ENCODE data around the gene TWNK.
A peak's percentile ranks its signal among the peaks of the same experiment; 100 is the strongest.

The TWNK gene

GRCh38 chr10:100989088-100989487, 1.7 kb downstream of the TWNK start:
- no peak for TF ChIP-seq ZNF670 (tag by site-specific recombination; IDR thresholded peaks at IDR 0.05; ENCODE audit: low read depth)
- no peak for TF ChIP-seq ZSCAN30 (tag by site-specific recombination; IDR thresholded peaks at IDR 0.05)
- ChIA-PET POLR2A (no interaction called here), CTCF (interaction anchor here (1.3 to 16.6 kb wide), 3 partner anchors 9 to 28 kb away, joined by 3 to 274 read pairs (median 49); partner anchors contain the start of gene LZTS2)
- H3K27ac ChIP-seq (ENCODE audit: extremely low read depth, low read depth, low read length): no peak overlapping the region
- H3K4me3 ChIP-seq (ENCODE audit: low read depth, low read length): no peak overlapping the region
- peaks cover 6% of the 10 kb centered on the region for H3K4me1 ChIP-seq (ENCODE audit: control insufficient read depth, insufficient read depth, low read length)
- H3K36me3 ChIP-seq (ENCODE audit: control insufficient read depth in 2 of 2, insufficient read depth in 1 of 2, low read length in 2 of 2): peaks cover 20 to 69% of the 10 kb centered on the region in 2 experiments
- H3K9me3 ChIP-seq (ENCODE audit: control insufficient read depth, insufficient read depth, low read depth, low read length): no peaks in the 10 kb centered on the region

- TF ChIP-seq ZNF114 (tag by site-specific recombination; IDR thresholded peaks at IDR 0.05) (no peak), ZNF112 (tag by site-specific recombination; IDR thresholded peaks at IDR 0.05) (no peak), ZNF639 (tag by site-specific recombination; IDR thresholded peaks at IDR 0.05) (no peak), CTCF (tag by site-specific recombination; IDR thresholded peaks at IDR 0.05) (peak; percentile 43; the same call in 1 of the 2 replicates), ZNF404 (tag by site-specific recombination; IDR thresholded peaks at IDR 0.05) (no peak), ZNF654 (tag by site-specific recombination; IDR thresholded peaks at IDR 0.05; ENCODE audit: low read depth) (peak; percentile 77), ZNF548 (tag by site-specific recombination; IDR thresholded peaks at IDR 0.05) (no peak), TCF7L2 (IDR thresholded peaks at IDR 0.05; ENCODE audit: borderline replicate concordance, low read depth, low read length) (no peak), IKZF3 (tag by site-specific recombination; IDR thresholded peaks at IDR 0.05) (peak; percentile 93), KLF10 (tag by site-specific recombination; IDR thresholded peaks at IDR 0.05) (no peak), KLF17 (tag by site-specific recombination; IDR thresholded peaks at IDR 0.05) (no peak), PBX3 (CRISPR knock-in tag; IDR thresholded peaks at IDR 0.05) (no peak), ZNF837 (tag by site-specific recombination; IDR thresholded peaks at IDR 0.05) (no peak), ZNF660 (tag by site-specific recombination; IDR thresholded peaks at IDR 0.05) (0 out of 2 replicates have a peak, but pooled peaks have one; percentile 17), ZNF214 (tag by site-specific recombination; IDR thresholded peaks at IDR 0.05; ENCODE audit: borderline replicate concordance) (no peak), PRDM10 (tag by site-specific recombination; IDR thresholded peaks at IDR 0.05) (peak; percentile 34; the same call in 1 of the 2 replicates)
- POLR2A ChIA-PET: interaction anchor here (1.6 kb wide), 1 partner anchor 20 kb away, joined by 5 read pairs; no protein-coding TSS in a partner anchor
- CTCF ChIA-PET: interaction anchor here (0.5 to 16.6 kb wide), 15 partner anchors 9 to 941 kb away, joined by 3 to 274 read pairs (median 3); no protein-coding TSS in a partner anchor
- no peaks in the 10 kb centered on the region for H3K9me3 ChIP-seq (ENCODE audit: control insufficient read depth, insufficient read depth, low read depth, low read length)
- no peak overlapping the region for H3K27ac ChIP-seq (ENCODE audit: extremely low read depth, low read depth, low read length)
- peaks cover 20 to 48% of the 10 kb centered on the region in 2 experiments for H3K36me3 ChIP-seq (ENCODE audit: control insufficient read depth in 2 of 2, insufficient read depth in 1 of 2, low read length in 2 of 2)
- H3K4me3 ChIP-seq (ENCODE audit: low read depth, low read length): no peak overlapping the region
- H3K4me1 ChIP-seq (ENCODE audit: control insufficient read depth, insufficient read depth, low read length): peaks cover 6% of the 10 kb centered on the region
Observed at GRCh38 chr10:100993986-100994708, 6.8 kb downstream of the TWNK start.
